ENCODE results near the gene DCST2.

Gene DCST2

GRCh38 chr1:154973344-154974101, 60.1 kb downstream of the DCST2 start:
- H3K9me3 ChIP-seq (ENCODE audit: control insufficient read depth, insufficient read depth, low read length), result no peaks in the 10 kb centered on the region
- H3K36me3 ChIP-seq (ENCODE audit: insufficient read depth, low read length), result peaks cover 5% of the 10 kb centered on the region; the same call in 1 of the 2 replicates
- peaks cover 11% of the 10 kb centered on the region for H3K4me1 ChIP-seq (ENCODE audit: insufficient read depth, low read length)
- peak overlapping the region; percentile 69 for H3K9ac ChIP-seq (ENCODE audit: low read depth, low read length)

GRCh38 chr1:154972517-154973343, 60.9 kb downstream of the DCST2 start:
- peaks cover 11% of the 10 kb centered on the region for H3K4me1 ChIP-seq (ENCODE audit: insufficient read depth, low read length)

GRCh38 chr1:154972213-154972516, 61.4 kb downstream of the DCST2 start:
- Histone ChIP-seq H3K9me3 (ENCODE audit: control insufficient read depth, insufficient read depth, low read length) (no peaks in the 10 kb centered on the region), H3K9ac (ENCODE audit: low read depth, low read length) (peak overlapping the region; percentile 69), H3K4me1 (ENCODE audit: insufficient read depth, low read length) (peaks cover 11% of the 10 kb centered on the region), H3K36me3 (ENCODE audit: insufficient read depth, low read length) (peaks cover 12% of the 10 kb centered on the region)

More at GRCh38 chr1:154972517-154973343, 60.9 kb downstream of the DCST2 start:
- Histone ChIP-seq H3K9ac (ENCODE audit: low read depth, low read length) (peak overlapping the region; percentile 69), H3K36me3 (ENCODE audit: insufficient read depth, low read length) (peaks cover 6% of the 10 kb centered on the region; the same call in 1 of the 2 replicates), H3K9me3 (ENCODE audit: control insufficient read depth, insufficient read depth, low read length) (no peaks in the 10 kb centered on the region)

GRCh38 chr1:154971341-154971998, 62.1 kb downstream of the DCST2 start:
- H3K9ac ChIP-seq (ENCODE audit: low read depth, low read length), result peak overlapping the region; percentile 69
- no peaks in the 10 kb centered on the region for H3K9me3 ChIP-seq (ENCODE audit: control insufficient read depth, insufficient read depth, low read length)
- H3K4me1 ChIP-seq (ENCODE audit: insufficient read depth, low read length), result peaks cover 9% of the 10 kb centered on the region
- H3K36me3 ChIP-seq (ENCODE audit: insufficient read depth, low read length), result peaks cover 18% of the 10 kb centered on the region

- Histone ChIP-seq H3K9ac (ENCODE audit: low read depth, low read length) (peak within 1 kb of the TSS; percentile 69), H3K9me3 (ENCODE audit: control insufficient read depth, insufficient read depth, low read length) (no peaks in the 10 kb centered on the region), H3K36me3 (ENCODE audit: insufficient read depth, low read length) (peaks cover 21% of the 10 kb centered on the region), H3K4me1 (ENCODE audit: insufficient read depth, low read length) (peaks cover 9% of the 10 kb centered on the region)
These were observed 62.8 kb downstream of the DCST2 start, which contains the start of gene SHC1 for GRCh38 chr1:154970631-154971340. Gene SHC1 (minus strand): TSS chr1:154970747. CDS start chr1:154970526, 221 bp downstream.

- Histone ChIP-seq H3K9ac (ENCODE audit: low read depth, low read length) (peak overlapping the region; percentile 69), H3K4me1 (ENCODE audit: insufficient read depth, low read length) (peaks cover 9% of the 10 kb centered on the region), H3K9me3 (ENCODE audit: control insufficient read depth, insufficient read depth, low read length) (no peaks in the 10 kb centered on the region), H3K36me3 (ENCODE audit: insufficient read depth, low read length) (peaks cover 29% of the 10 kb centered on the region)
These were observed 63.6 kb downstream of the DCST2 start for GRCh38 chr1:154969860-154970452.

GRCh38 chr1:154969246-154969645, 64.3 kb downstream of the DCST2 start:
- peak overlapping the region; percentile 69 for H3K9ac ChIP-seq (ENCODE audit: low read depth, low read length)
- H3K36me3 ChIP-seq (ENCODE audit: insufficient read depth, low read length), result peaks cover 33% of the 10 kb centered on the region
- peaks cover 9% of the 10 kb centered on the region for H3K4me1 ChIP-seq (ENCODE audit: insufficient read depth, low read length)
- H3K9me3 ChIP-seq (ENCODE audit: control insufficient read depth, insufficient read depth, low read length), result no peaks in the 10 kb centered on the region

GRCh38 chr1:154968731-154969130, 64.8 kb downstream of the DCST2 start:
- peaks cover 9% of the 10 kb centered on the region for H3K4me1 ChIP-seq (ENCODE audit: insufficient read depth, low read length)
- peaks cover 38% of the 10 kb centered on the region for H3K36me3 ChIP-seq (ENCODE audit: insufficient read depth, low read length)
- H3K9me3 ChIP-seq (ENCODE audit: control insufficient read depth, insufficient read depth, low read length), result no peaks in the 10 kb centered on the region
- H3K9ac ChIP-seq (ENCODE audit: low read depth, low read length), result peak overlapping the region; percentile 69

All from ES-I3 (cell line).